ENCODE measurements around the gene TBCB.

GRCh38 chr19:36136964-36137686 is 21.9 kb downstream of the TBCB start:
- TF ChIP-seq CTCF (IDR thresholded peaks at IDR 0.05) (no peak), POLR2A (IDR thresholded peaks at IDR 0.05) (no peak)

All from testis (tissue), 2 donors.